COLO668 (cell line): ENCODE data around the gene SLC38A3.

Source experiments
- DNase-seq: peaks from one replicate; lab custom pipeline; 2025; ENCODE audit not compliant: unreplicated experiment; lab: John Stamatoyannopoulos, UW

The SLC38A3 gene

GRCh38 chr3:50264964-50265485 lies 60.0 kb downstream of the SLC38A3 start:
- no peak for DNase-seq

GRCh38 chr3:50265571-50265970 lies 60.5 kb downstream of the SLC38A3 start:
- DNase-seq: no peak

GRCh38 chr3:50266017-50266416 lies 60.9 kb downstream of the SLC38A3 start:
- no peak for DNase-seq

- DNase-seq: no peak
Measured at GRCh38 chr3:50266836-50267235, 61.8 kb downstream of the SLC38A3 start.

GRCh38 chr3:50267280-50267913 lies 62.3 kb downstream of the SLC38A3 start:
- no peak for DNase-seq

GRCh38 chr3:50268276-50268675 lies 63.2 kb downstream of the SLC38A3 start:
- no peak for DNase-seq

GRCh38 chr3:50268703-50269451 lies 63.8 kb downstream of the SLC38A3 start, which contains the start of gene SEMA3B:
Gene SEMA3B (plus strand): TSS chr3:50269147. CDS start chr3:50269241, 94 bp downstream.
- no peak for DNase-seq

- no peak for DNase-seq
Measured at GRCh38 chr3:50269460-50269859, 64.4 kb downstream of the SLC38A3 start.

GRCh38 chr3:50269977-50270413 lies 64.9 kb downstream of the SLC38A3 start:
- DNase-seq: no peak

GRCh38 chr3:50270422-50271224 lies 65.6 kb downstream of the SLC38A3 start:
- DNase-seq: no peak
